ENCODE data around the gene ANKRD13D.
"Not testable (repeated sequence)": the region's sequence is repeated elsewhere in the genome, so short reads cannot be mapped to it uniquely, and the experiment has no call there.

ANKRD13D gene

GRCh38 chr11:67307545-67308001 lies 18.5 kb downstream of the ANKRD13D start:
- DNase-seq, result no peak

- DNase-seq, result no peak
Observed at GRCh38 chr11:67308031-67308866, 19.1 kb downstream of the ANKRD13D start.

- DNase-seq, result no peak
Observed at GRCh38 chr11:67309166-67309565, 20.1 kb downstream of the ANKRD13D start.

GRCh38 chr11:67309661-67310061 lies 20.6 kb downstream of the ANKRD13D start:
- DNase-seq, result no peak

GRCh38 chr11:67310246-67311050 lies 21.3 kb downstream of the ANKRD13D start:
- DNase-seq, result no peak

GRCh38 chr11:67311051-67311555 lies 22.0 kb downstream of the ANKRD13D start:
- no peak for DNase-seq

- DNase-seq, result no peak
Observed at GRCh38 chr11:67311556-67312082, 22.5 kb downstream of the ANKRD13D start.

GRCh38 chr11:67312187-67313021 lies 23.3 kb downstream of the ANKRD13D start:
- DNase-seq, result no peak

GRCh38 chr11:67313125-67313890 lies 24.2 kb downstream of the ANKRD13D start:
- no peak for DNase-seq

GRCh38 chr11:67314218-67314617 lies 25.1 kb downstream of the ANKRD13D start:
- no peak for DNase-seq

- DNase-seq, result no peak
Observed at GRCh38 chr11:67315325-67315909, 26.3 kb downstream of the ANKRD13D start.

GRCh38 chr11:67316882-67317204 lies 27.7 kb downstream of the ANKRD13D start:
- DNase-seq, result no peak

- DNase-seq, result peak; percentile 97
Observed at GRCh38 chr11:67317205-67317887, 28.2 kb downstream of the ANKRD13D start.

GRCh38 chr11:67317888-67318555 lies 28.9 kb downstream of the ANKRD13D start:
- no peak for DNase-seq

GRCh38 chr11:67318876-67319275 lies 29.8 kb downstream of the ANKRD13D start:
- not testable (repeated sequence) for DNase-seq

- no peak for DNase-seq
Observed at GRCh38 chr11:67320011-67320410, 30.9 kb downstream of the ANKRD13D start.

GRCh38 chr11:67320691-67321090 lies 31.6 kb downstream of the ANKRD13D start:
- no peak for DNase-seq

- no peak for DNase-seq
Observed at GRCh38 chr11:67321313-67321871, 32.3 kb downstream of the ANKRD13D start.

- no peak for DNase-seq
Observed at GRCh38 chr11:67322049-67322448, 32.9 kb downstream of the ANKRD13D start.

- no peak for DNase-seq
Observed at GRCh38 chr11:67323526-67323925, 34.4 kb downstream of the ANKRD13D start.

Measured in midbrain (tissue), 1 donor.